GM19372 (cell line): ENCODE results near the gene TIFAB.

ENCODE experiments used
- ATAC-seq: cut with Tn5 transposase; IDR thresholded peaks from one replicate; pipeline ENCODE4 v1.9.1; 2021; ENCODE audit warnings: mild to moderate bottlenecking, low read depth, moderate library complexity; ENCODE audit not compliant: unreplicated experiment

The TIFAB gene

DNA sequence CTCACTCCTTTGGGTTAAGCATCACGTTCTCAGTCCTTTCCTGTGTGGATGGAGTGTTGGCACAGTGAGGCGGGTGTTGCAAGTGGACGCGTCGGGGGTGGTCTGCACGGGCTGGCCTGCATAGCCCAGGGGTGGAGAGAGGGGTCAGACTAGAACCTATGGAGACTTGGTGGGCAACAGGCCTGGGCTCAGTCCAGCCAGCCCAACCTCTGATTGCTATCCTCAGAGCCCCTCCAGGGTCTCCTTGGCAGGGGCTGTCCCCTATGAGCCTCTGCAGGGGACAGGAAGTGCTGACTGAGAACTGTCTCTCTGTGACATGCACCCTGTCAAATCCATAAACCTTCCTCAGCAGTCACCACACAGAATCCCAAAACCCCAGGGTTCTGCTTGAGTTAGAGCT is 7.3 kb downstream of the TIFAB start:
- no peak for ATAC-seq

GRCh38 chr5:135444360-135444759 is 7.8 kb downstream of the TIFAB start:
- no peak for ATAC-seq

GRCh38 chr5:135443161-135443960 is 8.8 kb downstream of the TIFAB start:
- no peak for ATAC-seq

GRCh38 chr5:135442431-135443160 is 9.6 kb downstream of the TIFAB start:
- ATAC-seq, result no peak

GRCh38 chr5:135441919-135442318 is 10.2 kb downstream of the TIFAB start:
- no peak for ATAC-seq

- no peak for ATAC-seq
Measured at GRCh38 chr5:135441350-135441831, 10.8 kb downstream of the TIFAB start.

DNA sequence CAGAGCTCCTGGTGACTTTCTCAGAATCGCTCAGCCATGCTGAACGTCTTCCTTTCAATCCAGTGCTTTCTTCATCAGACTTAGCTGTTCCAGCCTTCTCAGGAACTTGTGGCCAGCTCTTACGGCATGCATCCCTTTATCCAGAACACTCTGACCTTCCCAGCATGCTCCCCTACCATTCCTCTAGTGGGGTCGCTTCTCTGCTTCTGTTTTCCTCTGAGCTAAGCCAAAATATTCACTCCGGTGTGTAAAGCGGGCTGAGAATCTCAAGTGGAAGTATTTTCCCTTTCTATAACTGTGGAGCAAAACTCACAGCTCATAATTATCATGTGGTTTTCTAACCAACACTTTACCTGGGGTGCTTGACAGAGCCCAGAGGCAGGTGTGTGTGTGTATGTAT is 11.2 kb downstream of the TIFAB start:
- no peak for ATAC-seq

DNA sequence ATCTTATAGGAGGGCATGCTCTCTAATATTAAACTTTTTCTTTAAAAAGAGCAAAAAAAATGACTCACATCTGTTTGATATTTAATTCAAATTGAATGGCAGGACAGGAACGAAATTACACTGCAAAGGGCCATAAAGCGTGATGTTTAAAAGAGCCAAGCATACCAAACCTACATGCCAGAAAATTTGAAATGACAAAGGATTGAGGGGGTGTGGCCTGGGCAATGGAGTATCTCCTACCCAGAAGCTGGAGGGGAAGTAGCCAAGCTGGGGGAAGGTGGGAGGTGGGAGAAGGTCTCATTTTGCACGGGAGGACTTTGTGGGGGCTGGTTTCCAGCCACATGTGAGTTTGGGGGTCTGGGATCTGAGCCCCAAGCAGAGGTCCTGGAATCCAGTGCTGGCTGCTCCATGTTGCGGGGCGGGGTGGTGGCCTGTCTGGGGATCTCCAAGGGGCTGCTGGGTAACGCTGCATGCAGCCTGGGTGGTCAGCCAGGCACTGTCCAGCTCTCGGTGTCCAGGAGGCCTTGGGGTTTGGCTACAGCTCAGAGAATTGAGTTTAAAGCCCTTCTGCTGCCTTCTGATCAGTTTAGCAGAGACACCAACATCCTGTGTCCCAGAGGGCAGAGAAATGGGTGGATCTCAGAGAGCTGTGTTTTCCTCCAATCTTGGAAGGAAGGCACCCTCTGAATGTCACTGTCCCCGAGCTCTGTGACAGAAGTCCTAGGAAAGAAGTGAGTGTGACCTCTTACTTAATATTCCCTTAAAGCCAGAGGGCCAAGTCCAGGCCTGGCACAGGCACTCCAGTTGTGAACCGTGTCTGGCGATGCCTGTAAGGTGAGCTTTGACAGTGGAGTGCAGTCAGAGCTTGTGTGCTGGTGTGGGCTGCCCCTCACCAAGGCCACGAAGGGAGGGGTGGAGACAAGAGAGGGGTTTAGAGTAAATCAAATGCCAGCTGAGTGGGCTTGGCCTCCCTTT is 12.6 kb downstream of the TIFAB start:
- ATAC-seq, result no peak

GRCh38 chr5:135438636-135439221 is 13.4 kb downstream of the TIFAB start:
- no peak for ATAC-seq

- ATAC-seq, result no peak
Measured at GRCh38 chr5:135437796-135438560, 14.2 kb downstream of the TIFAB start.

GRCh38 chr5:135437422-135437795 is 14.7 kb downstream of the TIFAB start:
- ATAC-seq, result no peak

- no peak for ATAC-seq
Measured at GRCh38 chr5:135436951-135437418, 15.2 kb downstream of the TIFAB start.

- ATAC-seq, result no peak
Measured at GRCh38 chr5:135435467-135436330, 16.5 kb downstream of the TIFAB start.

- ATAC-seq, result no peak
Measured at GRCh38 chr5:135434591-135435466, 17.3 kb downstream of the TIFAB start.

DNA sequence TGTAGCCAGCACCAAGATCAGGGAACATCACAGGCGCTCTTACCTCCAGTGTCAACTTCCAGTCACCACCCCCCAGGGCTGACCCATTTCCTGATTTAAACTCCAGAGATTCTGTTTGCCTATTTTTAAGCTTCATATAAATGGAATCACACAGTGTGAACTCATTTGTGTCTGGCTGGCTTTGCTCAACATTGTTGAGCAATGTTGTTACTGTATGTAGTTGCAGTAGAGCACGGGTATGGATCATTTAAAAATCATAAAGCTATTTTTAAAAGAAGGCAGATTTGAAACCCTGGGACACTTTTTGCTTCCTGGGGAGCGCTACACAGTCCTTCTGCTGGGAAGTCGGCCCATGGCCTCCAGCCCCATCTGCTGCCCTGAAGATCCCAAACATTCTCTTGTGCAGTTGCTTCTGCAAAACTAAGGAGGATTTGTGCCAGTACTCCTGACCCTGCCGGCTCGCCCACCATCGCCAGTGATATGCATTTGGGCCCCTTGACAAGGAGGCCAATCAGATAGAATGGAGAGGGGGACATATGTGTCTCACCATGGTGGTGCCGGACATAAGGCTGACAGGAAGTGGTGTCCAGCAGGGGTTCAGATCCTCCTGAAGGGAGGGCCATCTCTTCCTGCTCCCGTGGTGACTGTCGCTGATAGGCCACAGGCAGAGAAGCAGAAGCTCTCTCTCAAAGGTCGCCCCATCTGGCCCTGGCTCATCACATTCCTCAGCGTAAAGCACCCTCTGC is 18.3 kb downstream of the TIFAB start:
- no peak for ATAC-seq

GRCh38 chr5:135432113-135432512 is 20.0 kb downstream of the TIFAB start:
- no peak for ATAC-seq

GRCh38 chr5:135430135-135430437 is 22.1 kb downstream of the TIFAB start:
- no peak for ATAC-seq
